Stimulated activated effector memory CD8-positive, alpha-beta T cell treated with anti-CD3 and anti-CD28 coated beads, Interleukin-12 subunit alpha, Interleukin-12 subunit beta, amount 100 ng/mL, for 72 hours (primary cell): ENCODE measurements around the gene WSCD1.

Experiments used
- ATAC-seq: fragments of 150-1000 bp; cut with Tn5 transposase; 2 replicates; pipeline ENCODE4 v1.10.0; 2021
- DNase-seq, 2 donors: peaks; one replicate each; pipeline ENCODE4 v3.0.0; 2021 to 2022; ENCODE audit warnings: low spot score in 2 of 2
- H3K27ac Mint-ChIP-seq: one replicate; pipeline ENCODE4 v1.8.0; 2022; ENCODE audit warnings: mild to moderate bottlenecking, mixed read lengths
- H3K36me3 Mint-ChIP-seq: one replicate; pipeline ENCODE4 v1.8.0; 2022; ENCODE audit warnings: mild to moderate bottlenecking, mixed read lengths
- H3K4me1 Mint-ChIP-seq: one replicate; pipeline ENCODE4 v1.8.0; 2022; ENCODE audit warnings: mixed read lengths
- H3K4me3 Mint-ChIP-seq: one replicate; pipeline ENCODE4 v1.8.0; 2022; ENCODE audit warnings: mild to moderate bottlenecking, mixed read lengths
- H3K9me3 Mint-ChIP-seq: one replicate; pipeline ENCODE4 v1.8.0; 2022; ENCODE audit warnings: mixed read lengths

WSCD1 gene

GRCh38 chr17:6046931-6047330, 23.2 kb upstream of the WSCD1 start:
- Mint-ChIP-seq H3K9me3 (no peaks in the 10 kb centered on the region), H3K27ac (no peak overlapping the region), H3K4me3 (no peak overlapping the region), H3K4me1 (no peaks in the 10 kb centered on the region), H3K36me3 (no peaks in the 10 kb centered on the region)
- ATAC-seq: no peak
- no peak for DNase-seq

- DNase-seq: no peak
- H3K4me3 Mint-ChIP-seq: no peak overlapping the region
- H3K27ac Mint-ChIP-seq: no peak overlapping the region
- no peak for ATAC-seq
- H3K36me3 Mint-ChIP-seq: no peaks in the 10 kb centered on the region
- H3K9me3 Mint-ChIP-seq: no peaks in the 10 kb centered on the region
- H3K4me1 Mint-ChIP-seq: no peaks in the 10 kb centered on the region
Observed at GRCh38 chr17:6047966-6048365, 22.2 kb upstream of the WSCD1 start.

DNA sequence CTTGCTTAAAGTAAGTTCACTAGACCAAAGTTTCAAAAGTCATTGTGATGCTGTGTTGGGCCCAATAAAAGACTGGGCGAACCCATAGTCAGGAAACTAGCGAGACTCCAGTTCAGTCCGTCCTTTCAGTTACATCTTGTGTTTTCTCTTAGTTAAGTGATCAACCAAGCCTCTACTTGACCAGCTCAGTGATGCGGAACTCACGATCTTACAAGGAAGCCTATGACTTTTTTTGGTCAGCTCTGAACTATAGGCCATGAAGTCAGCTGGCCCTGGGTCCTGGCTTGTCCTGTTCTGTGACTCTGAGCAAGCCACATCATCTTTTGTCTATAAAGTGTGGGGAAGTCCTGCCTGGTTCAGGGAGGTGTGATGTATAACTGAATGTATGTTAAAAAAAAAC, 21.7 kb upstream of the WSCD1 start:
- Mint-ChIP-seq H3K4me3 (no peak overlapping the region), H3K27ac (no peak overlapping the region), H3K36me3 (no peaks in the 10 kb centered on the region), H3K9me3 (no peaks in the 10 kb centered on the region), H3K4me1 (no peaks in the 10 kb centered on the region)
- DNase-seq: no peak
- no peak for ATAC-seq

DNA sequence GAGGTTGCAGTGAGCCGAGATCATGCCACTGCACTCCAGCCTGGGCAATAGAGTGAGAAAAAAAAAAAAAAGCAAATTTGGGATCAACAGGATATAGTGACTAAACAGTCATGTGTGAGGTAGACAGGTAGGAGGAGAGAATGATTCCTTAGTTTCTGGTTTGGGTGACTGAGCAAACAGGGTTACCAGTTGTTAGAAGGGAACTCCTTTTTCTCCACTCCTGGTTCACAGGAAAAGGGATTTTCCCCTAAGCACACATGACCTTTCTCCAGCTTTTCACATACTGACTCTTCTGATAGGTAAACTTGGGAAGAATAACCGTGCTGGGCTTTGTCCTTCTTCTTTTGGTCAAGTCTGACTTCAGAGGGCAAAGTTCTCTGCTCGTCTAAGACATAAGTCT, 17.3 kb upstream of the WSCD1 start:
- no peaks in the 10 kb centered on the region for H3K4me1 Mint-ChIP-seq
- ATAC-seq (no peak), DNase-seq (no peak)
- H3K27ac Mint-ChIP-seq: no peak overlapping the region
- no peak overlapping the region for H3K4me3 Mint-ChIP-seq
- H3K36me3 Mint-ChIP-seq: no peaks in the 10 kb centered on the region
- no peaks in the 10 kb centered on the region for H3K9me3 Mint-ChIP-seq

- Mint-ChIP-seq H3K9me3 (no peaks in the 10 kb centered on the region), H3K36me3 (no peaks in the 10 kb centered on the region), H3K27ac (no peak overlapping the region), H3K4me1 (no peaks in the 10 kb centered on the region), H3K4me3 (no peak overlapping the region)
- no peak for DNase-seq
- no peak for ATAC-seq
Observed at GRCh38 chr17:6054372-6054771, 15.8 kb upstream of the WSCD1 start.

- no peaks in the 10 kb centered on the region for H3K9me3 Mint-ChIP-seq
- no peak overlapping the region for H3K27ac Mint-ChIP-seq
- DNase-seq (no peak), ATAC-seq (no peak)
- no peak overlapping the region for H3K4me3 Mint-ChIP-seq
- no peaks in the 10 kb centered on the region for H3K36me3 Mint-ChIP-seq
- no peaks in the 10 kb centered on the region for H3K4me1 Mint-ChIP-seq
Observed at GRCh38 chr17:6056104-6056503, 14.1 kb upstream of the WSCD1 start.

- no peak for DNase-seq
- Mint-ChIP-seq H3K27ac (no peak overlapping the region), H3K4me3 (no peak overlapping the region), H3K36me3 (no peaks in the 10 kb centered on the region), H3K4me1 (no peaks in the 10 kb centered on the region), H3K9me3 (no peaks in the 10 kb centered on the region)
- no peak for ATAC-seq
Observed at GRCh38 chr17:6057562-6057961, 12.6 kb upstream of the WSCD1 start.

GRCh38 chr17:6059406-6059805, 10.8 kb upstream of the WSCD1 start:
- no peaks in the 10 kb centered on the region for H3K36me3 Mint-ChIP-seq
- H3K4me1 Mint-ChIP-seq: no peaks in the 10 kb centered on the region
- H3K9me3 Mint-ChIP-seq: no peaks in the 10 kb centered on the region
- DNase-seq (no peak), ATAC-seq (no peak)
- no peak overlapping the region for H3K27ac Mint-ChIP-seq
- no peak overlapping the region for H3K4me3 Mint-ChIP-seq

DNA sequence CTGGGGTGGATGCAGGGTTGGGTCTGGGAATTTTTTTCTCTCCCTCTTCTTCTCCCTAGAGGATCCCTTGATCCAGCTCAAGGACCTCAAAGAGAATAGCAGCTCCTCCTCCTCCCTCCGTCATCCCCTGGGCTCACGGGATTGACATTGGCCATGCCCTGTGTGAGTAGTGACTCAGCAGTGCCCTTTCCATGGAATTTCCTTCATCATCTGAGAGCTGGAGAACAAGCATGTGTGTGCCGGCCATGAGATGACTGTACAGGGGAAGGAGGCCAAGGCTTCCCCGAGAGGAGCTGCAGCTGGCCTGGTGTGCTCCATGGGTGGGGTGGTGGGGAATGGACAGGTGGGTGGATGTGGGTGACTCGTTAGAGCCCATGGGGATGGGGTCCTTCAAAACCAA, 8.9 kb upstream of the WSCD1 start:
- no peak overlapping the region for H3K4me3 Mint-ChIP-seq
- DNase-seq: no peak
- no peak for ATAC-seq
- H3K9me3 Mint-ChIP-seq: no peaks in the 10 kb centered on the region
- no peaks in the 10 kb centered on the region for H3K4me1 Mint-ChIP-seq
- no peaks in the 10 kb centered on the region for H3K36me3 Mint-ChIP-seq
- H3K27ac Mint-ChIP-seq: no peak overlapping the region

- Mint-ChIP-seq H3K36me3 (no peaks in the 10 kb centered on the region), H3K9me3 (no peaks in the 10 kb centered on the region), H3K4me1 (peaks cover 11% of the 10 kb centered on the region), H3K27ac (no peak overlapping the region), H3K4me3 (no peak overlapping the region)
- ATAC-seq (no peak), DNase-seq (no peak)
Observed at GRCh38 chr17:6064868-6065267, 5.3 kb upstream of the WSCD1 start.

DNA sequence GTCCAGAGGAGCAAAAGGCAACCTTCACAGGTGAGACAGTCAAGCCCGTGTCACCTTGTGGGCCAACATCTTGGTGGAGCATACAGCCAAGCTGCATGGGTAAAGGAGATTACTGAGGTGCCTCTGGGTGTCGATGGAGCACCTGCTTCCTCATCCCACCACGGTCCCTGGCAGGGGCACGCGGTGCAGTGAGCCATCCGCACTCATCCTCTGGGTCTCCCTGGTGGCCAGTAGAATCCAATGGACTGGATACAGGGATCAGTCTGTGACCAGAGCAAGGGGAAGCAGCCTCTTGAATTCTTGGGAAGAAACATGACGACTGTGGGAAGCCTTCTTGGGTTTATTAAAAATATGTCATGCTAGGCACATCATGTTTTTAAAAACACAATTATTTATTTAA, 4.8 kb upstream of the WSCD1 start:
- Mint-ChIP-seq H3K27ac (no peak overlapping the region), H3K4me1 (peaks cover 14% of the 10 kb centered on the region), H3K36me3 (no peaks in the 10 kb centered on the region), H3K4me3 (no peak overlapping the region), H3K9me3 (no peaks in the 10 kb centered on the region)
- ATAC-seq (no peak), DNase-seq (no peak)

GRCh38 chr17:6066183-6066948, 3.8 kb upstream of the WSCD1 start:
- DNase-seq (no peak), ATAC-seq (peak; percentile 42)
- H3K36me3 Mint-ChIP-seq: no peaks in the 10 kb centered on the region

DNA sequence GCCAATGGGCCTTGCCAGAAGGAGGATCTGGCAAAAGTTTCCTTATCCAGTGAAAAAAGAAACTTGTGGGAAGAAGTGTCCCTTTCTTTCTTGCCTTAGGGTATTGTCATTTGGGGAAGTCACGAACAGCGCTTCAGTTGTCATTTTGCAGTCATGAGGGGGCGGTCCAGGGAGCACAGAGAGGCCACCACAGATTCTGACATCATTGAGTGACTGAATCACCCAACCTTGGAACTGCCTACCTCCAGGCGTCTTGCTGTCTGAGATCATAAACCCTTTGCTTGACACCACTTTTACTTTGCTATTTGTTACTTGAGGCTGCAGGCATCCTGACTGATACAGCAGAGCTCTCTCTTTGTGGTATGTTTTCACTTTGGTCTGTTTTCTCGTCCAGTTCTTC, 3.1 kb upstream of the WSCD1 start:
- Mint-ChIP-seq H3K4me1 (peaks cover 14% of the 10 kb centered on the region), H3K9me3 (no peaks in the 10 kb centered on the region), H3K4me3 (no peak overlapping the region), H3K27ac (no peak overlapping the region), H3K36me3 (no peaks in the 10 kb centered on the region)
- DNase-seq: no peak
- peak; percentile 48 for ATAC-seq

More at GRCh38 chr17:6066183-6066948, 3.8 kb upstream of the WSCD1 start:
- Mint-ChIP-seq H3K4me1 (peaks cover 14% of the 10 kb centered on the region), H3K9me3 (no peaks in the 10 kb centered on the region), H3K27ac (no peak overlapping the region), H3K4me3 (no peak overlapping the region)

DNA sequence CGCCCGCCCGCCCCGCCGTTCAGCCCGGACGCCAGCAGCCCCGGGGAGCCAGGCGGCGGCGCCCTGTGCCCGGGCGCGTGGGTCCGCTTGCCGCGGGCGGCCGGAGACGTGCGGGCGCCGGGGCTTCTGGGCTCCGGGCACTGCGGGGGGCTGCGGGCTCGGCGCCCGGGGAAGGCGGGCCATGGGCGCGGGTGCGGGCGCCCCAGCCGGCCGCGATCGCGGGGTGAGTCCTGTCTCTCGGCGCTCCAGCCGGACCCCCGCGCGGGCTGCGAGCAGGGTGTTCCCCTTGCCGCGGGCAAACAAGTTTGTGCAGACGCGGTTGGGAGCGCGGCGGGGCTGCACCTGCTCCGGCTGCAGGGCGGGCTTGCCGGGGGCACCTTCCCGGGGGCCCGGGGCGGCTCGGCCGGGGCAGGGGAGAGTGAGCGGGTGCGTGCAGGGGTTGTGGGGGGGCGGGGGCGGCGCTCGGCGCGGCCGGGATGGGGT, 292 bp downstream of the WSCD1 start:
- no peaks in the 10 kb centered on the region for H3K36me3 Mint-ChIP-seq
- peak overlapping the region; percentile 66 for H3K4me3 Mint-ChIP-seq
- no peak overlapping the region for H3K27ac Mint-ChIP-seq
- DNase-seq (no peak), ATAC-seq (no peak)
- H3K9me3 Mint-ChIP-seq: no peaks in the 10 kb centered on the region
- peaks cover 14% of the 10 kb centered on the region for H3K4me1 Mint-ChIP-seq

DNA sequence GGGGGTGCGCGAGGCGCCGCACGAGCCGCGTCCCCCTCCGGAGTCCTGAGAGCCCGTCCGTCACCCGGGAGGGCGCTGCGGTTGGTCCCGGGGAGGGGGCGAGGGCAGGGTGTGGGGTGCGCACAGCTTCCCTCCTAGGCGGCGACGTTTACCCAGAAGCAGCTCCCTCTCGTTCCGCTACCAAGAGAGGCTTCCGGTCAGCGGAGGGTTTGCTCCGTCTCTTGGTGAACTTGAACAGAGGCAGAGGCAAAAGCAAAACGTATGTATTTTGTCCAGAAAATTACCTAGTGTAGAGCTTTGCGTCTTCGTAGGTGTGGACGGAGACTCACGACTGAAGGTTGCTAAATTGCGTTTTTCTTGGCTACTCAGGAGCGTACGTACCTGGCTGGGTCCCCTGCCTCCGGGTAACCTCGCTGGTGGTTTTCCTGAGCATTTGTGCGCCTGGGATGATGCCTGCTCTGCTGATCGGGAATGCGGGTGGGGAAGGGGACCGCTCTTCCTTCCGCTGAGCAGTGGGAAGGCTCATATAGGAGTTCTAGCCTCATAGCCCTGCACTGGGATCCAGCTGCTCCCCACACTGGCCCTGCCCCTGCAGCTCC, 833 bp downstream of the WSCD1 start:
- Mint-ChIP-seq H3K27ac (no peak overlapping the region), H3K36me3 (no peaks in the 10 kb centered on the region), H3K4me3 (no peak overlapping the region), H3K4me1 (peaks cover 14% of the 10 kb centered on the region), H3K9me3 (no peaks in the 10 kb centered on the region)
- ATAC-seq (no peak), DNase-seq (no peak)

GRCh38 chr17:6071528-6072065, 1.4 kb downstream of the WSCD1 start:
- Mint-ChIP-seq H3K9me3 (no peaks in the 10 kb centered on the region), H3K4me1 (peaks cover 14% of the 10 kb centered on the region), H3K36me3 (no peaks in the 10 kb centered on the region), H3K27ac (no peak overlapping the region), H3K4me3 (no peak overlapping the region)
- ATAC-seq (no peak), DNase-seq (no peak)
